CD4-positive, alpha-beta T cell treated with Interleukin-12 subunit alpha and Interleukin-12 subunit beta, for 1 hour (primary cell): ENCODE results near the gene GATAD1.
A peak's percentile ranks its signal among the peaks of the same experiment; 100 is the strongest.
"Not testable (repeated sequence)": the region's sequence is repeated elsewhere in the genome, so short reads cannot be mapped to it uniquely, and the experiment has no call there.

Experiments used
- DNase-seq: peaks from one replicate; pipeline ENCODE4 v3.0.0-alpha.2; 2020

GATAD1 gene

GRCh38 chr7:92437956-92438491 lies 9.3 kb upstream of the GATAD1 start:
- no peak for DNase-seq

- DNase-seq: not testable (repeated sequence)
These were observed 4.6 kb upstream of the GATAD1 start for GRCh38 chr7:92442720-92443119.

- no peak for DNase-seq
These were observed 375 bp upstream of the GATAD1 start for GRCh38 chr7:92446869-92447344.

GRCh38 chr7:92448205-92448747 lies 994 bp downstream of the GATAD1 start:
- peak; percentile 71 for DNase-seq

- no peak for DNase-seq
These were observed 4.4 kb downstream of the GATAD1 start for GRCh38 chr7:92451645-92452044.

GRCh38 chr7:92456236-92456635 lies 9.0 kb downstream of the GATAD1 start:
- no peak for DNase-seq

GRCh38 chr7:92460109-92460508 lies 12.8 kb downstream of the GATAD1 start:
- DNase-seq: no peak

GRCh38 chr7:92460510-92460909 lies 13.2 kb downstream of the GATAD1 start:
- no peak for DNase-seq

- peak; percentile 40 for DNase-seq
These were observed 14.0 kb downstream of the GATAD1 start for GRCh38 chr7:92461027-92462003.

- no peak for DNase-seq
These were observed 15.3 kb downstream of the GATAD1 start for GRCh38 chr7:92462560-92462959.

- no peak for DNase-seq
These were observed 17.2 kb downstream of the GATAD1 start for GRCh38 chr7:92464515-92464914.

GRCh38 chr7:92466682-92467081 lies 19.4 kb downstream of the GATAD1 start:
- DNase-seq: no peak

GRCh38 chr7:92468589-92468988 lies 21.3 kb downstream of the GATAD1 start:
- DNase-seq: not testable (repeated sequence)

GRCh38 chr7:92473989-92474388 lies 26.7 kb downstream of the GATAD1 start:
- not testable (repeated sequence) for DNase-seq

GRCh38 chr7:92475261-92475770 lies 28.0 kb downstream of the GATAD1 start:
- not testable (repeated sequence) for DNase-seq

GRCh38 chr7:92475851-92476590 lies 28.7 kb downstream of the GATAD1 start:
- not testable (repeated sequence) for DNase-seq

- not testable (repeated sequence) for DNase-seq
These were observed 30.4 kb downstream of the GATAD1 start, which contains the start of gene ERVW-1 for GRCh38 chr7:92477681-92478080. Gene ERVW-1 (minus strand): TSS chr7:92477946. CDS start chr7:92470381, 7,565 bp downstream.

GRCh38 chr7:92478095-92478494 lies 30.8 kb downstream of the GATAD1 start:
- no peak for DNase-seq

- no peak for DNase-seq
These were observed 31.4 kb downstream of the GATAD1 start for GRCh38 chr7:92478711-92479110.

GRCh38 chr7:92479146-92479545 lies 31.9 kb downstream of the GATAD1 start:
- not testable (repeated sequence) for DNase-seq

- not testable (repeated sequence) for DNase-seq
These were observed 36.3 kb downstream of the GATAD1 start for GRCh38 chr7:92483624-92484023.

- DNase-seq: not testable (repeated sequence)
These were observed 36.9 kb downstream of the GATAD1 start for GRCh38 chr7:92484226-92484625.
